NB4 (cell line): ENCODE results near the gene LITAF.

ENCODE experiments used
- DNase-seq: peaks from one replicate; pipeline ENCODE4 v3.0.0; 2010; ENCODE audit warnings: low read depth
- H3K4me3 ChIP-seq: one replicate; pipeline ENCODE4 v1.5.1; 2011; ENCODE audit warnings: mild to moderate bottlenecking, low read depth, low read length, moderate library complexity
- MAX ChIP-seq: IDR thresholded peaks from 2 replicates; pipeline ENCODE4 v1.6.1; 2011; ENCODE audit warnings: low read depth, low read length
- MYC ChIP-seq: IDR thresholded peaks from 2 replicates; pipeline ENCODE4 v1.6.1; 2011; ENCODE audit warnings: low read depth, low read length
- POLR2A ChIP-seq: IDR thresholded peaks from 2 replicates; pipeline ENCODE4 v1.6.1; 2011; ENCODE audit warnings: mild to moderate bottlenecking; ENCODE audit not compliant: insufficient read length; ENCODE audit errors: extremely low read depth
- TF ChIP-seq, protein P1 (sequence below): IDR thresholded peaks from one replicate; pipeline ENCODE4 v1.5.1; 2012; ENCODE audit warnings: low read depth, low read length

LITAF gene

GRCh38 chr16:11629071-11630030 is 42.6 kb upstream of the LITAF start:
- peak; percentile 77 for DNase-seq
- H3K4me3 ChIP-seq: no peak overlapping the region
- TF ChIP-seq MAX (no peak), MYC (no peak), POLR2A (no peak)
- TF ChIP-seq, protein P1, sequence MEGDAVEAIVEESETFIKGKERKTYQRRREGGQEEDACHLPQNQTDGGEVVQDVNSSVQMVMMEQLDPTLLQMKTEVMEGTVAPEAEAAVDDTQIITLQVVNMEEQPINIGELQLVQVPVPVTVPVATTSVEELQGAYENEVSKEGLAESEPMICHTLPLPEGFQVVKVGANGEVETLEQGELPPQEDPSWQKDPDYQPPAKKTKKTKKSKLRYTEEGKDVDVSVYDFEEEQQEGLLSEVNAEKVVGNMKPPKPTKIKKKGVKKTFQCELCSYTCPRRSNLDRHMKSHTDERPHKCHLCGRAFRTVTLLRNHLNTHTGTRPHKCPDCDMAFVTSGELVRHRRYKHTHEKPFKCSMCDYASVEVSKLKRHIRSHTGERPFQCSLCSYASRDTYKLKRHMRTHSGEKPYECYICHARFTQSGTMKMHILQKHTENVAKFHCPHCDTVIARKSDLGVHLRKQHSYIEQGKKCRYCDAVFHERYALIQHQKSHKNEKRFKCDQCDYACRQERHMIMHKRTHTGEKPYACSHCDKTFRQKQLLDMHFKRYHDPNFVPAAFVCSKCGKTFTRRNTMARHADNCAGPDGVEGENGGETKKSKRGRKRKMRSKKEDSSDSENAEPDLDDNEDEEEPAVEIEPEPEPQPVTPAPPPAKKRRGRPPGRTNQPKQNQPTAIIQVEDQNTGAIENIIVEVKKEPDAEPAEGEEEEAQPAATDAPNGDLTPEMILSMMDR: no peak

GRCh38 chr16:11627822-11628457 is 41.2 kb upstream of the LITAF start:
- DNase-seq: no peak
- no peak for TF ChIP-seq MAX
- TF ChIP-seq MYC: no peak
- TF ChIP-seq, protein P1: no peak
- no peak for TF ChIP-seq POLR2A
- no peak overlapping the region for H3K4me3 ChIP-seq

DNA sequence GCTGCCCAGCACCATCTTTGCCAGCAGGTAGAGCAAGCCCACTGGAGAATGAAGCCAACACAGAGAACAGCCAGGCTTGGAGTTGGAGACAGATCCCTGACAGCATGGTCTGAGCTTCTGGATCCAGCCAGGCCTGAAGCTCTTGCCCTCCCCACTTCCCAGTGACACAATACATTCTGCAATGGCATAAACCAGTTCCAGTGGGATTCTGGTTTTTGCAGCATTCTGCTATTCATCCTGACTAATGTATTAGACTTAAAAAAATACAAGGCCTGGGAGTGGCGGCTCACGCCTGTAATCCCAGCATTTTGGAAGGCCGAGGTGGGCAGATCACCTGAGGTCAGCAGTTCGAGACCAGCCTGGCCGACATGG is 40.6 kb upstream of the LITAF start:
- no peak for DNase-seq
- TF ChIP-seq MAX (no peak), POLR2A (no peak), MYC (no peak)
- TF ChIP-seq, protein P1: no peak
- H3K4me3 ChIP-seq: no peak overlapping the region

- no peak for DNase-seq
- no peak for TF ChIP-seq MAX
- no peak overlapping the region for H3K4me3 ChIP-seq
Measured at GRCh38 chr16:11626657-11627291, 40.1 kb upstream of the LITAF start.

GRCh38 chr16:11625769-11626168 is 39.0 kb upstream of the LITAF start:
- H3K4me3 ChIP-seq: no peak overlapping the region
- no peak for TF ChIP-seq POLR2A
- TF ChIP-seq, protein P1: no peak
- TF ChIP-seq MAX: no peak
- TF ChIP-seq MYC: no peak
- no peak for DNase-seq
